Measurements from ENCODE around the gene ZNF816.
"Not testable (repeated sequence)": the region's sequence is repeated elsewhere in the genome, so short reads cannot be mapped to it uniquely, and the experiment has no call there.

The ZNF816 gene

GRCh38 chr19:52962394-52963246 is at the start of gene ZNF816:
Gene ZNF816, minus strand, starts transcription at chr19:52962881. Its CDS starts 6,792 bp downstream, at chr19:52956089.
- peak; percentile 91 for DNase-seq

- DNase-seq = no peak
Observed at GRCh38 chr19:53012006-53012405, 49.3 kb upstream of the ZNF816 start.

GRCh38 chr19:53010494-53010893 is 47.8 kb upstream of the ZNF816 start:
- DNase-seq = no peak

- no peak for DNase-seq
Observed at GRCh38 chr19:53008061-53008778, 45.5 kb upstream of the ZNF816 start.

GRCh38 chr19:53007606-53008005 is 44.9 kb upstream of the ZNF816 start:
- DNase-seq = no peak

GRCh38 chr19:53007200-53007599 is 44.5 kb upstream of the ZNF816 start:
- DNase-seq = no peak

GRCh38 chr19:53004242-53004641 is 41.6 kb upstream of the ZNF816 start:
- no peak for DNase-seq

GRCh38 chr19:53002479-53002878 is 39.8 kb upstream of the ZNF816 start:
- no peak for DNase-seq

GRCh38 chr19:52997975-52998374 is 35.3 kb upstream of the ZNF816 start:
- no peak for DNase-seq

GRCh38 chr19:52995711-52996110 is 33.0 kb upstream of the ZNF816 start:
- no peak for DNase-seq

- peak; percentile 63 for DNase-seq
Observed at GRCh38 chr19:52993342-52994178, 30.9 kb upstream of the ZNF816 start.

GRCh38 chr19:52992109-52993004 is 29.7 kb upstream of the ZNF816 start:
- DNase-seq = no peak

GRCh38 chr19:52991484-52991883 is 28.8 kb upstream of the ZNF816 start:
- peak; percentile 28 for DNase-seq

- DNase-seq = no peak
Observed at GRCh38 chr19:52990759-52991418, 28.2 kb upstream of the ZNF816 start.

GRCh38 chr19:52988506-52988905 is 25.8 kb upstream of the ZNF816 start:
- DNase-seq = no peak

GRCh38 chr19:52987221-52987620 is 24.5 kb upstream of the ZNF816 start:
- DNase-seq = no peak

GRCh38 chr19:52983167-52983566 is 20.5 kb upstream of the ZNF816 start:
- DNase-seq = not testable (repeated sequence)

- DNase-seq = no peak
Observed at GRCh38 chr19:52981329-52981728, 18.6 kb upstream of the ZNF816 start.

GRCh38 chr19:52967772-52968171 is 5.1 kb upstream of the ZNF816 start:
- no peak for DNase-seq

- no peak for DNase-seq
Observed at GRCh38 chr19:52963247-52963618, 552 bp upstream of the ZNF816 start.

- DNase-seq = no peak
Observed at GRCh38 chr19:52961981-52962380, 700 bp downstream of the ZNF816 start.

All from amniotic stem cell (primary cell).